PC-9 (cell line): ENCODE measurements around the gene IFRD2.

Experiments
- EZH2 ChIP-seq: fragments of 200-600 bp; sonication (generic); IDR thresholded peaks from 2 replicates; pipeline ENCODE4 v1.8.0; 2017; ENCODE audit warnings: antibody characterized with exemption, low read depth
- TF ChIP-seq, protein P1 (sequence below): fragments of 200-600 bp; sonication (generic); conservative IDR thresholded peaks from 2 replicates; pipeline ENCODE4 v1.6.1; 2017; ENCODE audit warnings: mixed run types, antibody characterized with exemption, mild to moderate bottlenecking, moderate library complexity

DNA sequence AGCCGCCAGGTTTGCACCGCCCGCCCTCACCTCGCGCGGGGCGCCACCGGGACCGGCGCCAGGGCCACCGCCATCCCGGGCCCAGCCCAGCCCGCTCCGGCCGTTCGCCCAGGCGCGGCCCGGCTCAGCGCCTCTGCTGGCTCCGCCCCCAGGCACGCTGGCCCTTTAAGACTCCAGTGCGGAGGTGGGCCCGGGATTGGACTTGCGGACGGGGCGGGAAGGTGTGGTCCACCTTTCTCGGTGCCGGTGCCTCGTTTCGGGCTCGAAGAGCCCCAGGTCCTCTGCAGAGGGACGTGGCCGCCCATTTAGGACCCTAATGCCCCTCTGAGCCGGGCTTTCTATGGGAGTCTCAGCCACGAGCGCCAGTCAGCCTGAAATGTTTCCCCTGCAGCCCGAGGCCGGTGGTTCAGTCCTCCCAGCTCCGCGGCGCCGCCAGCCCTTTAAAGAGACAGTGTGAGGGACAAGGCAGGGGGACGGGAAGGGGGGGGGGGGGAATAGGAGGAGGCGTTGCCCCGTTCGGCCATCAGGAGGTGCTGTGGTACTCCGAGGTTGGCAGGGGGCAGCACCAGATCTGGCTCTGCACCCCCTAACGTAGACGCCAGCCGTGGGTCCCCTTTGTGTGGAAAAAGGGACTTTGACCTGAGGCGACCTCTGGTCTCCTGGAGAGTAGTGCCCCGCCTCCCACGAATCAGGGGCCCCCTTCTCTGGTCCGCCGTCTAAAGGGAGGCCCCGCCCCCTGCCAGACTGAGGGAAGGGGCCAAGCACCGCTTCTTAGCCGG is 29.3 kb upstream of the IFRD2 start:
- TF ChIP-seq, protein P1, sequence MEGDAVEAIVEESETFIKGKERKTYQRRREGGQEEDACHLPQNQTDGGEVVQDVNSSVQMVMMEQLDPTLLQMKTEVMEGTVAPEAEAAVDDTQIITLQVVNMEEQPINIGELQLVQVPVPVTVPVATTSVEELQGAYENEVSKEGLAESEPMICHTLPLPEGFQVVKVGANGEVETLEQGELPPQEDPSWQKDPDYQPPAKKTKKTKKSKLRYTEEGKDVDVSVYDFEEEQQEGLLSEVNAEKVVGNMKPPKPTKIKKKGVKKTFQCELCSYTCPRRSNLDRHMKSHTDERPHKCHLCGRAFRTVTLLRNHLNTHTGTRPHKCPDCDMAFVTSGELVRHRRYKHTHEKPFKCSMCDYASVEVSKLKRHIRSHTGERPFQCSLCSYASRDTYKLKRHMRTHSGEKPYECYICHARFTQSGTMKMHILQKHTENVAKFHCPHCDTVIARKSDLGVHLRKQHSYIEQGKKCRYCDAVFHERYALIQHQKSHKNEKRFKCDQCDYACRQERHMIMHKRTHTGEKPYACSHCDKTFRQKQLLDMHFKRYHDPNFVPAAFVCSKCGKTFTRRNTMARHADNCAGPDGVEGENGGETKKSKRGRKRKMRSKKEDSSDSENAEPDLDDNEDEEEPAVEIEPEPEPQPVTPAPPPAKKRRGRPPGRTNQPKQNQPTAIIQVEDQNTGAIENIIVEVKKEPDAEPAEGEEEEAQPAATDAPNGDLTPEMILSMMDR, result peak; percentile 62
- TF ChIP-seq EZH2, result no peak
